ENCODE data around the gene CHD6. TPM values are rescaled to one million over a fixed set of nuclear protein-coding genes. Genes with fewer than 3 reads are reported as not detected.

The CHD6 gene
- total RNA-seq, 1 experiment from 2014 or later: 46.7 TPM

DNA sequence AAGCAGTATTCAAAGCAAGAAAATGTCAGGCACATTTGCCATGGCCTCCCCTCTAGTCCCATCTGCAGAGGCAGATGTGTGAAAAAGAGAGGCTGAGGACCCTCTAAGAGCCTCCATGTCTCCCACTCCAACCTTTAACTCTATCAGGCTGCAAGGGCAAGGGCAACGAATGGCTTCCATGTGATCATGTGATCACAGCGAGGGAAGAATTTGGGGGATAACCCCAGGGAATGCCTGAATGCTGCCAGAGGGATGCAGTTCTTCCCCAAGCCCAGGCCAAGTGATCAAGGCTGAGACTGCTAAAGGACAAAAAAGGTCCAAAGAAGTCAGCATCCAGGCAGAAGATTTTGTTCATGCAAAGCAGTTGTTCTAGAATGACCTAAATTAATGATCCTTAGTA, 4.9 kb downstream of the CHD6 start:
- no peak overlapping the region for H3K27ac ChIP-seq (ENCODE audit: low read depth, low read length, poor library complexity, severe bottlenecking)
- intact Hi-C loops (cut with micrococcal nuclease; ENCODE audit: unreplicated experiment): no loop called here
- POLR2A ChIA-PET (ENCODE audit: low non-redundant PET): no interaction called here
- no peaks in the 10 kb centered on the region for H3K9me3 ChIP-seq (ENCODE audit: low read depth, low read length, poor library complexity, severe bottlenecking)
- H3K4me1 ChIP-seq (ENCODE audit: insufficient read depth, low read length, poor library complexity, severe bottlenecking): peaks cover 51% of the 10 kb centered on the region
- no peak overlapping the region for H3K4me3 ChIP-seq (ENCODE audit: low read depth, low read length, poor library complexity, severe bottlenecking)
- H3K36me3 ChIP-seq (ENCODE audit: insufficient read depth, low read length, poor library complexity, severe bottlenecking): no peaks in the 10 kb centered on the region
- no peak for DNase-seq (ENCODE audit: low spot score)
- H3K27me3 ChIP-seq (replicated peaks; ENCODE audit: insufficient read depth, low read depth, low read length, poor library complexity): no peaks in the 10 kb centered on the region
- CTCF ChIA-PET: no interaction called here
- no TSS peak for BruUV-seq (replicated peaks)
- TF ChIP-seq, protein P1, sequence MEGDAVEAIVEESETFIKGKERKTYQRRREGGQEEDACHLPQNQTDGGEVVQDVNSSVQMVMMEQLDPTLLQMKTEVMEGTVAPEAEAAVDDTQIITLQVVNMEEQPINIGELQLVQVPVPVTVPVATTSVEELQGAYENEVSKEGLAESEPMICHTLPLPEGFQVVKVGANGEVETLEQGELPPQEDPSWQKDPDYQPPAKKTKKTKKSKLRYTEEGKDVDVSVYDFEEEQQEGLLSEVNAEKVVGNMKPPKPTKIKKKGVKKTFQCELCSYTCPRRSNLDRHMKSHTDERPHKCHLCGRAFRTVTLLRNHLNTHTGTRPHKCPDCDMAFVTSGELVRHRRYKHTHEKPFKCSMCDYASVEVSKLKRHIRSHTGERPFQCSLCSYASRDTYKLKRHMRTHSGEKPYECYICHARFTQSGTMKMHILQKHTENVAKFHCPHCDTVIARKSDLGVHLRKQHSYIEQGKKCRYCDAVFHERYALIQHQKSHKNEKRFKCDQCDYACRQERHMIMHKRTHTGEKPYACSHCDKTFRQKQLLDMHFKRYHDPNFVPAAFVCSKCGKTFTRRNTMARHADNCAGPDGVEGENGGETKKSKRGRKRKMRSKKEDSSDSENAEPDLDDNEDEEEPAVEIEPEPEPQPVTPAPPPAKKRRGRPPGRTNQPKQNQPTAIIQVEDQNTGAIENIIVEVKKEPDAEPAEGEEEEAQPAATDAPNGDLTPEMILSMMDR (conservative IDR thresholded peaks at IDR 0.05; ENCODE audit: low read depth, low read length): no peak
- TF ChIP-seq EZH2 (IDR thresholded peaks at IDR 0.05; ENCODE audit: borderline replicate concordance, low read depth, low read length, poor library complexity, severe bottlenecking): no peak

DNA sequence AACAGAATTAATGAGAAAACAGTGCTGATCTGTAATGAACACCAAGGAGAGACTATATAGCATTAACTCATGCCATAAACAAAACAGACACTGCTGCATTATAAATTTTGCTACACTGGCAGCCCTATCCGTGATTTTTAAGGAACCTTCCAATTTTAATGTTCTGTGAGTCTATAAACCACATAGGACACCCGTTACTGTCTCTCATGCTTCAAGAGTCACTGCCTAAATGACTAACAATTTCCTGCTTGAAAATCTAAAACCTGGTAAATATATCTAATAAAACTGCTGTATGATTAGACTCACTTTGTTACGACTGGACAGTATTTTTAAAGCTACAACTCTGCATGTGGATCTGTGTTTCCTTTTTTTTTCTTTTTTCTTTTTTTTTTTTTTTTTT, 8.7 kb downstream of the CHD6 start:
- POLR2A ChIA-PET (ENCODE audit: low non-redundant PET): interaction anchor here (0.6 kb wide), 1 partner anchor 9 kb away, joined by 26 read pairs; the partner anchor contains the start of gene CHD6
- CTCF ChIA-PET: no interaction called here
- no peaks in the 10 kb centered on the region for H3K27me3 ChIP-seq (replicated peaks; ENCODE audit: insufficient read depth, low read depth, low read length, poor library complexity)

DNA sequence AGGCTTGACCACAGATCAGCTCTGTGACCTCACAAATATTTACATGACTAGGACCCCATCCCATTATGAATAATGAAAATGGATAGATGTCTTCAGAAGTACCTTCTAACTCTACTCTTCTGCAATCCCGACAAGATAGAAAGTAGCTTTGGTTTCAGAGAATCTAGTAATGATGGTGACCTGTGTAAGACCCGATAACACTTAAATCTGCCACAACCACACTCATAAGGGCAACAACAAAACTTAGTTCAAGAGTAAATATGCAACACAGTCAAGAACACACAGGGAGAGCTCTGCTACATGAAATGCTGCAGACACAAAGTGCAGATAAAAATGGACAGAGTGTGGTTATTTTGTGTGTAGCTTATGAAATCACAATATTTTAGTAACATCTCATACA, 9.6 kb downstream of the CHD6 start:
- TF ChIP-seq, protein P1 (conservative IDR thresholded peaks at IDR 0.05; ENCODE audit: low read depth, low read length): no peak
- TF ChIP-seq EZH2 (IDR thresholded peaks at IDR 0.05; ENCODE audit: borderline replicate concordance, low read depth, low read length, poor library complexity, severe bottlenecking): no peak
- H3K27ac ChIP-seq (ENCODE audit: low read depth, low read length, poor library complexity, severe bottlenecking): no peak overlapping the region
- no peaks in the 10 kb centered on the region for H3K9me3 ChIP-seq (ENCODE audit: low read depth, low read length, poor library complexity, severe bottlenecking)
- H3K36me3 ChIP-seq (ENCODE audit: insufficient read depth, low read length, poor library complexity, severe bottlenecking): no peaks in the 10 kb centered on the region
- H3K4me3 ChIP-seq (ENCODE audit: low read depth, low read length, poor library complexity, severe bottlenecking): no peak overlapping the region
- peaks cover 16% of the 10 kb centered on the region for H3K4me1 ChIP-seq (ENCODE audit: insufficient read depth, low read length, poor library complexity, severe bottlenecking)
- POLR2A ChIA-PET (ENCODE audit: low non-redundant PET): no interaction called here
- no peaks in the 10 kb centered on the region for H3K27me3 ChIP-seq (replicated peaks; ENCODE audit: insufficient read depth, low read depth, low read length, poor library complexity)
- BruUV-seq (replicated peaks): no TSS peak
- intact Hi-C loops (cut with micrococcal nuclease; ENCODE audit: unreplicated experiment): no loop called here
- no peak for DNase-seq (ENCODE audit: low spot score)
- CTCF ChIA-PET: no interaction called here

More for the DNA sequence above, 8.7 kb downstream of the CHD6 start:
- H3K9me3 ChIP-seq (ENCODE audit: low read depth, low read length, poor library complexity, severe bottlenecking): no peaks in the 10 kb centered on the region
- intact Hi-C loops (cut with micrococcal nuclease; ENCODE audit: unreplicated experiment): no loop called here
- no TSS peak for BruUV-seq (replicated peaks)
- no peak overlapping the region for H3K27ac ChIP-seq (ENCODE audit: low read depth, low read length, poor library complexity, severe bottlenecking)
- H3K4me3 ChIP-seq (ENCODE audit: low read depth, low read length, poor library complexity, severe bottlenecking): no peak overlapping the region
- H3K4me1 ChIP-seq (ENCODE audit: insufficient read depth, low read length, poor library complexity, severe bottlenecking): peaks cover 25% of the 10 kb centered on the region
- TF ChIP-seq, protein P1 (conservative IDR thresholded peaks at IDR 0.05; ENCODE audit: low read depth, low read length): no peak
- TF ChIP-seq EZH2 (IDR thresholded peaks at IDR 0.05; ENCODE audit: borderline replicate concordance, low read depth, low read length, poor library complexity, severe bottlenecking): no peak
- H3K36me3 ChIP-seq (ENCODE audit: insufficient read depth, low read length, poor library complexity, severe bottlenecking): no peaks in the 10 kb centered on the region
- DNase-seq (ENCODE audit: low spot score): no peak

Measured in A673 (cell line).